K562 (cell line): ENCODE data around the gene TESK1. TPM values are rescaled to one million over a fixed set of nuclear protein-coding genes. Genes with fewer than 3 reads are reported as not detected.

Experiments used
- ATAC-seq: fragments of 200-7000 bp; cut with Tn5 transposase; 3 replicates; pipeline ENCODE4 v1.9.1; 2020; ENCODE audit warnings: moderate library complexity
- BruUV-seq: library from RNA; stranded (reverse); fragments of 400-500 nt; replicated peaks from 2 replicates; lab custom pipeline; 2021; lab: Mats Ljungman, UMichigan
- CTCF ChIA-PET: fragments of 300-600 bp; formaldehyde crosslinking; extraction: SDS; loops from one replicate; lab custom pipeline; 2021; ENCODE audit warnings: low intra/inter-chr PET ratio; lab: Yijun Ruan, JAX
- POLR2A ChIA-PET: fragments of 300-600, 350-650 bp; sonication (Branson Sonifier 250); formaldehyde crosslinking; extraction: SDS; loops from one replicate; lab custom pipeline; 2021; ENCODE audit warnings: antibody characterized with exemption, inconsistent platforms; lab: Yijun Ruan, JAX
- DNase-seq, 4 experiments: peaks; one replicate each; pipeline versions ENCODE4 v3.0.0 to v3.0.0-alpha.2; 2011 to 2018; ENCODE audit warnings: low spot score in 3 of 4, mixed read lengths in 3 of 4; ENCODE audit errors: extremely low read depth in 1 of 4
- FAIRE-seq: peaks from 2 replicates; lab custom pipeline; 2011; peaks lifted over from hg19 to GRCh38; lab: Jason Lieb, UNC
- H2AFZ ChIP-seq: 2 replicates; pipeline ENCODE4 v1.6.0; 2011; ENCODE audit warnings: low read depth, low read length, control low read depth, inconsistent platforms
- H3K27ac ChIP-seq: fragments of 200-600 bp; 3 replicates; pipeline ENCODE4 v1.8.0; 2011; ENCODE audit warnings: low read depth, mild to moderate bottlenecking, control low read depth, inconsistent platforms, low read length, moderate library complexity, mixed read lengths; ENCODE audit errors: extremely low read depth
- H3K27me3 ChIP-seq, 2 experiments: fragments of 300-600 bp in 1 of 2; 2 replicates in 1 of 2; 3 replicates in 1 of 2; pipeline versions ENCODE4 v1.6.0 to v1.8.0; 2011; ENCODE audit warnings: inconsistent platforms in 2 of 2, low read length in 2 of 2, mild to moderate bottlenecking in 1 of 2, mixed read lengths in 1 of 2, moderate library complexity in 1 of 2; ENCODE audit not compliant: control insufficient read depth in 2 of 2, insufficient read depth in 2 of 2
- H3K36me3 ChIP-seq: fragments of 300-600 bp; 3 replicates; pipeline ENCODE4 v1.8.0; 2011; ENCODE audit warnings: mild to moderate bottlenecking, low read length, inconsistent platforms; ENCODE audit not compliant: control insufficient read depth, insufficient read depth
- H3K4me1 ChIP-seq, 2 experiments: fragments of 200-600 bp in 1 of 2; replicated peaks in 1 of 2; 2 replicates in 1 of 2; 3 replicates in 1 of 2; pipeline versions ENCODE4 v1.5.1 to v1.8.0; 2011; ENCODE audit warnings: inconsistent platforms in 2 of 2, low read length in 2 of 2, mild to moderate bottlenecking in 1 of 2, mixed read lengths in 1 of 2, moderate library complexity in 1 of 2; ENCODE audit not compliant: control insufficient read depth in 2 of 2, insufficient read depth in 2 of 2
- H3K4me2 ChIP-seq: 2 replicates; pipeline ENCODE4 v1.6.1; 2011; ENCODE audit warnings: low read length, control low read depth, inconsistent platforms, mixed read lengths; ENCODE audit not compliant: insufficient read depth
- H3K4me3 ChIP-seq: fragments of 200-600 bp; sonication (generic), shearing (Covaris generic); 2 replicates; pipeline ENCODE4 v1.5.1; 2016; ENCODE audit warnings: control low read depth, inconsistent platforms
- H3K79me2 ChIP-seq: fragments of 200-600 bp; 3 replicates; pipeline ENCODE4 v1.8.0; 2011; ENCODE audit warnings: low read length, inconsistent platforms; ENCODE audit not compliant: control insufficient read depth, insufficient read depth
- H3K9ac ChIP-seq, 2 experiments: 2 replicates each; pipeline versions ENCODE4 v1.6.0 to v1.6.1; 2011; ENCODE audit warnings: low read depth in 2 of 2, low read length in 2 of 2, control low read depth in 1 of 2, inconsistent platforms in 1 of 2, mild to moderate bottlenecking in 1 of 2, mixed read lengths in 1 of 2; ENCODE audit not compliant: insufficient read depth in 1 of 2
- H3K9me1 ChIP-seq: one replicate; pipeline ENCODE4 v1.6.0; 2011; ENCODE audit warnings: inconsistent platforms, mild to moderate bottlenecking, low read length, moderate library complexity; ENCODE audit not compliant: control insufficient read depth, insufficient read depth
- H3K9me3 ChIP-seq: replicated peaks from 2 replicates; pipeline ENCODE4 v1.5.1; 2011; ENCODE audit warnings: low read depth, low read length, inconsistent platforms; ENCODE audit not compliant: control insufficient read depth, insufficient read depth
- H4K20me1 ChIP-seq: replicated peaks from 2 replicates; pipeline ENCODE4 v1.6.1; 2011; ENCODE audit warnings: low read length, inconsistent platforms, mixed read lengths; ENCODE audit not compliant: control insufficient read depth, insufficient read depth
- CAMTA2 ChIP-seq: fragments of 250-450 bp; sonication (Bioruptor Pico); conservative IDR thresholded peaks from 2 replicates; pipeline ENCODE4 v1.5.1; 2022
- ZBED1 ChIP-seq: IDR thresholded peaks from 2 replicates; pipeline ENCODE4 v1.6.1; 2014
- WGBS: fragments of 100-300 bp; shearing (Covaris generic); methylation state at CpG from one replicate; pipeline ENCODE4 v1.1.6; 2016; ENCODE audit warnings: low coverage, mixed read lengths; ENCODE audit not compliant: insufficient coverage; ENCODE audit errors: missing lambda C conversion rate; 5-methylcytosine and 5-hydroxymethylcytosine counted together
- in situ Hi-C: fragments of 300-500 bp; cut with MboI; formaldehyde crosslinking; loops from 4 replicates; pipeline ENCODE4 v1.15.0; 2018; ENCODE audit warnings: inconsistent platforms, mixed read lengths
- intact Hi-C: fragments of 100-400 bp; cut with micrococcal nuclease; formaldehyde crosslinking; loops from 2 replicates; pipeline ENCODE4 v1.14.2; 2022
- polyA plus RNA-seq, 8 experiments: library from polyadenylated mRNA; depleted of rRNA in 4 of 8; stranded (reverse) in 5 of 8; unstranded in 3 of 8; fragments of >200 nt; fragmentation: Nextera tagmentation in 2 of 8; fragmentation: Illumina TruSeq in 1 of 8; extraction: Ambion mirVana in 2 of 8; extraction: Trizol in 1 of 8; gene quantifications; 2 replicates each; pipeline versions ENCODE4 v1.2.1 to v1.2.3, GENCODE V29; 2011 to 2014; ENCODE audit warnings: inconsistent platforms in 1 of 8, missing spikeins in 1 of 8
- total RNA-seq, 7 experiments: library from RNA; depleted of rRNA in 6 of 7; stranded (reverse); fragments of >200 nt in 6 of 7; fragmentation: Illumina TruSeq in 2 of 7; extraction: Trizol in 2 of 7; gene quantifications; 2 replicates each; pipeline versions ENCODE4 v1.2.1 to v1.2.3, GENCODE V29; 2011 to 2021; ENCODE audit warnings: low replicate concordance in 1 of 7
- TF ChIP-seq, protein P1 (sequence below): fragments of 450-650 bp; IDR thresholded peaks from one replicate; pipeline ENCODE4 v1.6.1; 2018; ENCODE audit warnings: mild to moderate bottlenecking, moderate library complexity; ENCODE audit not compliant: partially characterized antibody
- TF ChIP-seq, protein P2 (sequence below): fragments of 200-800 bp; sonication (Bioruptor generic); IDR thresholded peaks from 2 replicates; pipeline ENCODE4 v1.6.1; 2016; ENCODE audit warnings: missing genetic modification characterization, missing compliant biosample characterization

TESK1 gene
- total and polyA plus RNA-seq, 9 of the 15 experiments (the other 6 are each of a cell fraction or from before 2014, with no cell fraction given): 0.07 to 10.4 (median 4.1) TPM

DNA sequence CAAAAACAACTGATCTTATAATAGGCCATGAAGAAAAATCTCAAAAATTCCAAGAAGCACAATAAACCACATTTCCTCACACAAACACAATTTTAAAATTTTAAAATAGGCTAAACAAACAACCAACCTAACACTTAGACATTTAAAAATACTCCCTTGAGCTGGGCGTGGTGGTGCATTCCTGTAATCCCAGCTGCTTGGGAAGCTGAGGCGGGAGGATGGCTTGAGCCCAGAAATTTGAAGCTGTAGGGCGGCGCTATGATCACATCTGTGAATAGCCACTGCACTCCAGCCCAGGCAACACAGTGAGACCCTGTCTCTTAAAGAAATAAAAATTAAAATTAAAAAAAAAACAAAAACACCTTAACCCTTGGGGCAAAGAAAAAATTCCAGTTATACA is 36.9 kb upstream of the TESK1 start (continued):
- TF ChIP-seq, protein P1, sequence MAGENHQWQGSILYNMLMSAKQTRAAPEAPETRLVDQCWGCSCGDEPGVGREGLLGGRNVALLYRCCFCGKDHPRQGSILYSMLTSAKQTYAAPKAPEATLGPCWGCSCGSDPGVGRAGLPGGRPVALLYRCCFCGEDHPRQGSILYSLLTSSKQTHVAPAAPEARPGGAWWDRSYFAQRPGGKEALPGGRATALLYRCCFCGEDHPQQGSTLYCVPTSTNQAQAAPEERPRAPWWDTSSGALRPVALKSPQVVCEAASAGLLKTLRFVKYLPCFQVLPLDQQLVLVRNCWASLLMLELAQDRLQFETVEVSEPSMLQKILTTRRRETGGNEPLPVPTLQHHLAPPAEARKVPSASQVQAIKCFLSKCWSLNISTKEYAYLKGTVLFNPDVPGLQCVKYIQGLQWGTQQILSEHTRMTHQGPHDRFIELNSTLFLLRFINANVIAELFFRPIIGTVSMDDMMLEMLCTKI: no peak
- TF ChIP-seq, protein P2, sequence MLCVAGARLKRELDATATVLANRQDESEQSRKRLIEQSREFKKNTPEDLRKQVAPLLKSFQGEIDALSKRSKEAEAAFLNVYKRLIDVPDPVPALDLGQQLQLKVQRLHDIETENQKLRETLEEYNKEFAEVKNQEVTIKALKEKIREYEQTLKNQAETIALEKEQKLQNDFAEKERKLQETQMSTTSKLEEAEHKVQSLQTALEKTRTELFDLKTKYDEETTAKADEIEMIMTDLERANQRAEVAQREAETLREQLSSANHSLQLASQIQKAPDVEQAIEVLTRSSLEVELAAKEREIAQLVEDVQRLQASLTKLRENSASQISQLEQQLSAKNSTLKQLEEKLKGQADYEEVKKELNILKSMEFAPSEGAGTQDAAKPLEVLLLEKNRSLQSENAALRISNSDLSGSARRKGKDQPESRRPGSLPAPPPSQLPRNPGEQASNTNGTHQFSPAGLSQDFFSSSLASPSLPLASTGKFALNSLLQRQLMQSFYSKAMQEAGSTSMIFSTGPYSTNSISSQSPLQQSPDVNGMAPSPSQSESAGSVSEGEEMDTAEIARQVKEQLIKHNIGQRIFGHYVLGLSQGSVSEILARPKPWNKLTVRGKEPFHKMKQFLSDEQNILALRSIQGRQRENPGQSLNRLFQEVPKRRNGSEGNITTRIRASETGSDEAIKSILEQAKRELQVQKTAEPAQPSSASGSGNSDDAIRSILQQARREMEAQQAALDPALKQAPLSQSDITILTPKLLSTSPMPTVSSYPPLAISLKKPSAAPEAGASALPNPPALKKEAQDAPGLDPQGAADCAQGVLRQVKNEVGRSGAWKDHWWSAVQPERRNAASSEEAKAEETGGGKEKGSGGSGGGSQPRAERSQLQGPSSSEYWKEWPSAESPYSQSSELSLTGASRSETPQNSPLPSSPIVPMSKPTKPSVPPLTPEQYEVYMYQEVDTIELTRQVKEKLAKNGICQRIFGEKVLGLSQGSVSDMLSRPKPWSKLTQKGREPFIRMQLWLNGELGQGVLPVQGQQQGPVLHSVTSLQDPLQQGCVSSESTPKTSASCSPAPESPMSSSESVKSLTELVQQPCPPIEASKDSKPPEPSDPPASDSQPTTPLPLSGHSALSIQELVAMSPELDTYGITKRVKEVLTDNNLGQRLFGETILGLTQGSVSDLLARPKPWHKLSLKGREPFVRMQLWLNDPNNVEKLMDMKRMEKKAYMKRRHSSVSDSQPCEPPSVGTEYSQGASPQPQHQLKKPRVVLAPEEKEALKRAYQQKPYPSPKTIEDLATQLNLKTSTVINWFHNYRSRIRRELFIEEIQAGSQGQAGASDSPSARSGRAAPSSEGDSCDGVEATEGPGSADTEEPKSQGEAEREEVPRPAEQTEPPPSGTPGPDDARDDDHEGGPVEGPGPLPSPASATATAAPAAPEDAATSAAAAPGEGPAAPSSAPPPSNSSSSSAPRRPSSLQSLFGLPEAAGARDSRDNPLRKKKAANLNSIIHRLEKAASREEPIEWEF (CRISPR knock-in tag): no peak
- TF ChIP-seq ZBED1: no peak

DNA sequence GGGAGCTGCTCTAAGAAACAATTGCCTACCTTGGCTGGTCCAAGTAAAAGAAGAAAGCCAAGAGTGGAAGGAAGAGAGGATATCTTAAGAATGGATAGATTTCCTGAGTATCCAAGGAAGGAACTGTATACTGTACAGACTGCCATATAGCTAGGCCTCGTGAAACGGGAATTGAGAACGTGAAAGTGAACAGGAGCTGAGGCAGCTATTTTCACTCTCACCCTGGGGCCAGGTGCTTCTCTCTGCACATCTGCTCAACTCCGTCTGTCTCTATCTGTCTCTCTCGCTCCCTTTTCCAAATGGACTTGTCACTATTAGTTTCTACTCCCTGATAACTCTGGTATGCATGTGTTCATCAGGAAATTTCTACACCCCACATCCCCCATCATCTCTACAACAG is 35.9 kb upstream of the TESK1 start:
- Histone ChIP-seq H3K36me3 (no peaks in the 10 kb centered on the region), H3K27me3 (no peaks in the 10 kb centered on the region), H3K4me3 (no peak overlapping the region), H3K9ac (no peak overlapping the region; a peak in 1 of 4 replicates), H3K4me2 (no peak overlapping the region), H3K9me3 (no peaks in the 10 kb centered on the region), H3K79me2 (no peaks in the 10 kb centered on the region), H3K4me1 (no peaks in the 10 kb centered on the region; a peak in 1 of 5 replicates), H3K27ac (no peak overlapping the region), H4K20me1 (no peaks in the 10 kb centered on the region), H2AFZ (no peak overlapping the region), H3K9me1 (no peaks in the 10 kb centered on the region)
- no TSS peak for BruUV-seq
- ChIA-PET POLR2A (interaction anchor here (0.6 kb wide), 2 partner anchors 23 to 1519 kb away, joined by 3 read pairs; no protein-coding TSS in a partner anchor), CTCF (no interaction called here)
- ATAC-seq (no peak), DNase-seq (no peak), FAIRE-seq (no peak)
- WGBS: 13% methylated on average over 5 of the region's 5 CpGs
- intact Hi-C loops: no loop called here
- in situ Hi-C loops: loop anchor here (25.0 kb wide), 1 partner anchor 682 kb away; a partner anchor contains a TSS
- TF ChIP-seq CAMTA2 (CRISPR knock-in tag): no peak
